H1 (cell line): ENCODE data around the gene GRIK4. TPM values are rescaled to one million over a fixed set of nuclear protein-coding genes. Genes with fewer than 3 reads are reported as not detected.

Experiments used
- ASH2L ChIP-seq: fragments of 200-600, 300-600 bp; sonication (generic); IDR thresholded peaks from one replicate; pipeline ENCODE4 v1.7.1; 2017; ENCODE audit warnings: low read length
- KDM4A ChIP-seq: IDR thresholded peaks from one replicate; pipeline ENCODE4 v1.7.1; 2012; ENCODE audit warnings: low read depth, mild to moderate bottlenecking, moderate library complexity, low read length, inconsistent platforms; ENCODE audit not compliant: severe bottlenecking
- SIN3A ChIP-seq, 2 experiments: IDR thresholded peaks in 1 of 2; conservative IDR thresholded peaks in 1 of 2; 2 replicates each; pipeline ENCODE4 v1.6.1; 2011 to 2012; ENCODE audit warnings: low read length in 2 of 2, improper control_type of control experiment in 1 of 2, low read depth in 1 of 2, mild to moderate bottlenecking in 1 of 2
- SIX5 ChIP-seq: IDR thresholded peaks from 2 replicates; pipeline ENCODE4 v1.6.1; 2011; ENCODE audit warnings: mild to moderate bottlenecking, low read depth, low read length
- TBP ChIP-seq: IDR thresholded peaks from 2 replicates; pipeline ENCODE4 v1.6.1; 2011; ENCODE audit warnings: low read depth, low read length, improper control_type of control experiment
- TCF12 ChIP-seq: IDR thresholded peaks from 2 replicates; pipeline ENCODE4 v1.6.1; 2011; ENCODE audit warnings: low read depth, mild to moderate bottlenecking, low read length
- polyA plus RNA-seq, 7 experiments: library from polyadenylated mRNA; depleted of rRNA in 3 of 7; stranded (reverse) in 5 of 7; unstranded in 2 of 7; fragments of >200 nt in 5 of 7; fragments of 200-250 nt in 2 of 7; gene quantifications; 1 replicate in 5 of 7; 2 replicates in 1 of 7; 4 replicates in 1 of 7; pipeline versions ENCODE4 v1.2.1 to v1.2.3, GENCODE V29; 2011 to 2013; ENCODE audit warnings: missing spikeins in 2 of 7, mixed read lengths in 2 of 7
- total RNA-seq: library from RNA; stranded (reverse); fragmentation: NEBNext Ultra II Directional; extraction: Animal tissue kit (Norgen Biotek cat#: 25700); gene quantifications from 2 replicates; pipeline ENCODE4 v1.2.1, GENCODE V29; 2021
- TF ChIP-seq, protein P1 (sequence below): IDR thresholded peaks from 2 replicates; pipeline ENCODE4 v1.6.1; 2012; ENCODE audit warnings: inconsistent platforms

The GRIK4 gene
- total and polyA plus RNA-seq, 2 of the 8 experiments (the other 6 are each of a cell fraction or from before 2014, with no cell fraction given) = 1.2 to 2.9 TPM

DNA sequence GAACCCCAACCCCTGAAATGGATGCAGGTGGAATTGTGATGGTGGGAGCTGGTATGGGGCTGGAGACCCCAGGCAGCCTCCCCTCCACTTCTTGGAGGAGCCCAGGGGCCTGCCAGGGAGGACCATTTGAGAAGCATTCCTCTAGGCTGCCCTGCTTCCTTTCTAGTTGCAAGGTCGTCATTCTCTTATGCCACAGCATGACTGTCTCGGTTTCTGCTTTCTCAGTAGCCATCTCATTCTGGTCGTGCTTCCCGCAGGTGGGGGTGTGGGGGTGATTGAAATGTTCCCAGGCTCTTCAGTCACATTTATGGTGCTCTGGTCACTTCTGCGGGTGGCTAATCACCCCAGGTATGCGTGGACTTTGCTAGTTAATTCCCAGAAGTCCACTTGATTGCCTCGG lies 288.7 kb downstream of the GRIK4 start (continued):
- no peak for TF ChIP-seq SIX5
- TF ChIP-seq TCF12 = no peak
- no peak for TF ChIP-seq KDM4A
- TF ChIP-seq SIN3A (conservative IDR thresholded peaks at IDR 0.05 in 1 of 2, IDR thresholded peaks at IDR 0.05 in 1 of 2; ENCODE audit: low read depth in 1 of 2, low read length in 2 of 2) = no peak
- TF ChIP-seq ASH2L = no peak
- no peak for TF ChIP-seq TBP
- TF ChIP-seq, protein P1, sequence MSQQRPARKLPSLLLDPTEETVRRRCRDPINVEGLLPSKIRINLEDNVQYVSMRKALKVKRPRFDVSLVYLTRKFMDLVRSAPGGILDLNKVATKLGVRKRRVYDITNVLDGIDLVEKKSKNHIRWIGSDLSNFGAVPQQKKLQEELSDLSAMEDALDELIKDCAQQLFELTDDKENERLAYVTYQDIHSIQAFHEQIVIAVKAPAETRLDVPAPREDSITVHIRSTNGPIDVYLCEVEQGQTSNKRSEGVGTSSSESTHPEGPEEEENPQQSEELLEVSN = no peak
- TF ChIP-seq, all 59 proteins: peak for 0
